MM.1S (cell line): ENCODE results near the gene PBX3.

Experiments used
- CTCF ChIP-seq: fragments of 300-600 bp; sonication (generic); IDR thresholded peaks from 2 replicates; pipeline ENCODE4 v1.5.1; 2016; ENCODE audit warnings: antibody characterized with exemption, low read length, mixed read lengths
- EZH2 ChIP-seq: fragments of 300-600 bp; sonication (generic); optimal IDR thresholded peaks from 2 replicates; pipeline ENCODE3; 2017; ENCODE audit warnings: low read depth, mild to moderate bottlenecking, antibody characterized with exemption, low read length, mixed read lengths

GRCh38 chr9:125831616-125832015, 84.4 kb downstream of the PBX3 start:
- TF ChIP-seq EZH2 (no peak), CTCF (no peak)
